Measurements from ENCODE around the gene TTC21B.
"Not testable (repeated sequence)": the region's sequence is repeated elsewhere in the genome, so short reads cannot be mapped to it uniquely, and the experiment has no call there.

TTC21B gene

GRCh38 chr2:165877565-165878550 is 75.7 kb downstream of the TTC21B start:
- no peak for DNase-seq

- DNase-seq: no peak
These were observed 76.9 kb downstream of the TTC21B start for GRCh38 chr2:165876712-165877111.

GRCh38 chr2:165876269-165876668 is 77.3 kb downstream of the TTC21B start:
- DNase-seq: no peak

- DNase-seq: peak; percentile 33
These were observed 79.0 kb downstream of the TTC21B start for GRCh38 chr2:165874445-165875039.

GRCh38 chr2:165872101-165872791 is 81.3 kb downstream of the TTC21B start:
- no peak for DNase-seq

- DNase-seq: no peak
These were observed 82.6 kb downstream of the TTC21B start for GRCh38 chr2:165871025-165871424.

GRCh38 chr2:165870346-165870745 is 83.2 kb downstream of the TTC21B start:
- peak; percentile 31 for DNase-seq

GRCh38 chr2:165868211-165868610 is 85.4 kb downstream of the TTC21B start:
- no peak for DNase-seq

- DNase-seq: peak; percentile 73
These were observed 89.3 kb downstream of the TTC21B start for GRCh38 chr2:165864296-165864695.

- peak; percentile 76 for DNase-seq
These were observed 89.7 kb downstream of the TTC21B start for GRCh38 chr2:165863810-165864261.

- not testable (repeated sequence) for DNase-seq
These were observed 92.5 kb downstream of the TTC21B start for GRCh38 chr2:165861083-165861482.

- DNase-seq: not testable (repeated sequence)
These were observed 93.9 kb downstream of the TTC21B start for GRCh38 chr2:165859723-165860122.

GRCh38 chr2:165857876-165858275 is 95.7 kb downstream of the TTC21B start:
- DNase-seq: no peak

- DNase-seq: no peak
These were observed 101.2 kb downstream of the TTC21B start for GRCh38 chr2:165852394-165852793.

GRCh38 chr2:165847001-165847400 is 106.6 kb downstream of the TTC21B start:
- no peak for DNase-seq

GRCh38 chr2:165846056-165846455 is 107.5 kb downstream of the TTC21B start:
- no peak for DNase-seq

GRCh38 chr2:165844216-165844615 is 109.4 kb downstream of the TTC21B start:
- no peak for DNase-seq

GRCh38 chr2:165843351-165843750 is 110.2 kb downstream of the TTC21B start:
- DNase-seq: no peak

GRCh38 chr2:165840333-165840958 is 113.1 kb downstream of the TTC21B start:
- no peak for DNase-seq

GRCh38 chr2:165839610-165840009 is 114.0 kb downstream of the TTC21B start:
- DNase-seq: no peak

GRCh38 chr2:165837122-165837521 is 116.5 kb downstream of the TTC21B start:
- DNase-seq: no peak

- no peak for DNase-seq
These were observed 118.2 kb downstream of the TTC21B start for GRCh38 chr2:165835363-165835762.

GRCh38 chr2:165833156-165833555 is 120.4 kb downstream of the TTC21B start:
- DNase-seq: no peak
